GM08714 (cell line): ENCODE measurements around the gene TMEM186.
A peak's percentile ranks its signal among the peaks of the same experiment; 100 is the strongest.
"Not testable (repeated sequence)": the region's sequence is repeated elsewhere in the genome, so short reads cannot be mapped to it uniquely, and the experiment has no call there.

Experiments used
- H3K4me3 ChIP-seq: fragments of 200-500 bp; sonication (Bioruptor generic); 2 replicates; pipeline ENCODE4 v1.5.1; 2014; ENCODE audit warnings: mild to moderate bottlenecking, low read length, inconsistent platforms
- ZNF274 ChIP-seq: IDR thresholded peaks from 2 replicates; pipeline ENCODE4 v1.6.1; 2012; ENCODE audit warnings: mild to moderate bottlenecking, low read depth, low read length

TMEM186 gene

GRCh38 chr16:8798535-8799157 is 1.2 kb upstream of the TMEM186 start:
- no peak for TF ChIP-seq ZNF274
- H3K4me3 ChIP-seq, result peak overlapping the region; percentile 97

DNA sequence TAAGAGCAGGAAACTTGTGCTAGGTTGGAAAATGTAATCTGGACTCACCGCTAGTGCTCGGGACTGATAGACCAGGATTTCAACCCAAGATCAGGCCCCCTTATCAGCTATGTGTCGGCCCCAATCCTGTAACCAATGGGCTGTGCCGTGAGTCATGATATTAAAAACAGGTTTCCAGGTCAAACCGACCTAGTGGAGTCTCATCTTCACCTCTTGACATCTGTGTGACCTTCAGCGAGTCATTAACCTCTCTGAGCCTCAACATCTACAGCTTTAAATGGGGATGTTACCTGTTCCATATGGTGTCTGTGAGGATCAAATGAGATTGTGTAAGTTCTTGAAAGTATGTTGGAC is 712 bp upstream of the TMEM186 start:
- no peak for TF ChIP-seq ZNF274
- H3K4me3 ChIP-seq, result peak overlapping the region; percentile 97

DNA sequence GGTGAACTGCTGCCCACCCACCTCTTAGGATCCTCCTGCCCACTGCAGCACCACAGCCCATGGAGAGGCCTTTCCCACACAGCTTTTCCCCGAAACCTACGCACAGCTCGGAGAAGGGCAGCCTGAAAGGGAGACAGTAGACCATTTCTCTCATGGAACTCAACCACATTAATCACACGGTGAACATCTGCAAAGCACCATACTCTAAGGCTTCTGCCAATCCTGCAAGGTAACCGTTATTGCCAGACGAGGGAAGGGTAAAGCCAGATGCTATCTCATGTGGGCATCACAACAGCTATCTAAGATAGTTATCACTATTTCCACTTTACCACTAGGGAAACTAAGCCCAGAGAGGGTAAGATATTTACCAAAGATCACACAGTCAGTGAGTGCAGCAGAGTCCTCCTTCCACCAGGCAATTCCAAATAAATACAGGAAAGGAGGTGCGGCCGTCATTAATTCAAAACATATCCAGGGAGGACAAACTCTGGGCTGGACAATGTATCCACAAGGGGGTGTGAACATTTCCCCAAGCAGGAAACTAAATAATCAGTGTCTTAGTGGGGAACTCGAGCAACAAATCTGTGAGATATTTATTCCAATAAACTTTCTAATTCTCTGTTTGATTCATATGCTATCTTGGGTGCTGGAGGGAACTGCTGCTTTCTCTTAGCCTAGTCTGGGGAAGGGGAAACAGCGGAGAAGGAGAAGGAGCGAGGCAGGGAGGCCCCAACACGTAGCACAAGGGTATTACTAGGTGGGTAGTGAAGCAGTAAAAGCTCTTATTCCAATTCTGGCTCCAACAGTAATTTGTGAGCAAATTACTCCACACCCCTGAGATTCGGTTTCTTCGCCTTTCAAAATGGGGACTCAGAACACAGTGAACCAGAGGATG is 723 bp downstream of the TMEM186 start:
- no peak for TF ChIP-seq ZNF274
- H3K4me3 ChIP-seq, result peak overlapping the region; percentile 97

GRCh38 chr16:8795818-8796217 is 1.6 kb downstream of the TMEM186 start:
- H3K4me3 ChIP-seq, result no peak overlapping the region
- TF ChIP-seq ZNF274, result no peak

- no peak overlapping the region for H3K4me3 ChIP-seq
- no peak for TF ChIP-seq ZNF274
These were observed 2.3 kb downstream of the TMEM186 start for GRCh38 chr16:8795091-8795490.

GRCh38 chr16:8788578-8789172 is 8.8 kb downstream of the TMEM186 start:
- TF ChIP-seq ZNF274, result no peak
- H3K4me3 ChIP-seq, result no peak overlapping the region

GRCh38 chr16:8786316-8786715 is 11.1 kb downstream of the TMEM186 start:
- H3K4me3 ChIP-seq, result not testable (repeated sequence)

GRCh38 chr16:8785408-8785807 is 12.0 kb downstream of the TMEM186 start:
- no peak overlapping the region for H3K4me3 ChIP-seq
- no peak for TF ChIP-seq ZNF274

DNA sequence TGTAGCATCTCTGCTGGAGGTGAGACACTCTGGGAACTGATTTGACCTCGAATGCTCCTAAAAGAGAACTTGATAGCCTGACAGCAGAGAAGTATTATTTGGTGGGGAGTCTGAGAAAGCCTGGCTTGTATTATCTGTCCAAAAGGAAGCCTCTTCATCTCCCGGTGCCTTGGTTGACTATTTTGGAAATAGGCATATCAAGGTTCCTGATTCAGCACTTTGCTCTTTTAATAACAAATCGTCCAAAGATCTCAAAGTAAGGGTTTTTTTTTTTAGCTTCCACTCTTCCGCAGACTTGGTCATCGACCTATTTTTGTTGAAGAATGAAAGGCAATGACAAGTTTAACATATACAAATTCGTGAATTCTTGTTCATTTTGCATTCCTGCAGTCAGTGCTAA is 14.8 kb downstream of the TMEM186 start:
- no peak overlapping the region for H3K4me3 ChIP-seq
- TF ChIP-seq ZNF274, result no peak

DNA sequence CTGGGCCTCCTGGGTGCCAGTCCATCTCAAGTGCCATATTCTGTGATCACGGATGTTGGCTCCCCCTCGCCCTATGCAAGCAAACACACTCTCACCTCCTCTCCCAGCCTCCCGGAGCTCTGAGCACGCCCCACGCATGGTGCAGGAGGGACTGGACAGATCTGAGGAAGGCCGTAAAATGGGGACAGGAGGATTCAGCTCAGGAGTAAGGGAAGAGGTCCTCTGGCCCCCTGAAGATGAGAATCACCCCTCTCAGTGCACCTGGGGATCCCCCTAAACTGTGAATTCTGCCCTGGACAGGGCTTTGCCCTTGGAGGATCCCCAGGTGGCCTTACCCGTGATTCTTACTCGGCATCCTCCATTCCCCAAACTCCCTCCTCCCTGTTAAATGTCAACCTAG is 15.6 kb downstream of the TMEM186 start:
- TF ChIP-seq ZNF274, result no peak
- no peak overlapping the region for H3K4me3 ChIP-seq

DNA sequence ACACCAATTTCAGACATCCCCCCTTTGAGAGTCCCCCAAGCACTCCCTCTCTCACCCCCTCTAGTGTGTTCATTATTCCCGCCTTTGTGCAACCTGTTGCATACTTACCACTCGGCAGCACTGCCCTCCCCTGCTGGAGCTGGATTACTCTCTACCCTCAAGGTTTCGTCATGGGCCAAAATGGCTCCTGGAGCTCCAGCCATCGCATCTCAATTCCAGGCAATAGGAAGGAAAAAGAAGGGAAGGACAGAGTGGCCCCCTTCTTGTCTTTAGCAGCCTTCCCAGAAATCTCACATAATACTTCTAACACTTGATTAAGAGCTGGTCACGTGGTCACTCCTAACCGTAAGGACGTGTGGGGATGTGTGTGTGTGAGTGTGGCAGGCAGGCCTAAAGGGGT is 20.2 kb downstream of the TMEM186 start:
- H3K4me3 ChIP-seq, result no peak overlapping the region
- TF ChIP-seq ZNF274, result no peak

- H3K4me3 ChIP-seq, result no peak overlapping the region
- no peak for TF ChIP-seq ZNF274
These were observed 21.3 kb downstream of the TMEM186 start for GRCh38 chr16:8776129-8776584.

DNA sequence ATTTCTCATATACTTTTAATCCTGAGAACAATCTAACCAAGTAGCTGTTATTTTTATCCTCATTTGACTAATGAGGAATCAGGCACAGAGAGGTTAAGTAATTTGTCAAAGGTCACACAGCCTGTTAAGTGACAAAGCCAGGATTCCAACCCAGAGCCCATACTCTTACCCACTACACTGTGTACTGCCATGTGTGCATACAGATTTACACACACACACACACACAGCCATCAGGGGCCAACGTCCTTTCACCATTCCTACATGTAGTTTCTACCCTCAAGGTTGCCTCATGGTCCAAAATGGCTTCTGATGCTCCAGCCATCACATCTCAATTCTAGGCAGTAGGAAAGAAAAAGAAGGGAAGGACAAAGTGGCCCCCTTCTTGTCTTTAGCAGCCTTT is 22.1 kb downstream of the TMEM186 start:
- no peak for TF ChIP-seq ZNF274
- H3K4me3 ChIP-seq, result no peak overlapping the region

DNA sequence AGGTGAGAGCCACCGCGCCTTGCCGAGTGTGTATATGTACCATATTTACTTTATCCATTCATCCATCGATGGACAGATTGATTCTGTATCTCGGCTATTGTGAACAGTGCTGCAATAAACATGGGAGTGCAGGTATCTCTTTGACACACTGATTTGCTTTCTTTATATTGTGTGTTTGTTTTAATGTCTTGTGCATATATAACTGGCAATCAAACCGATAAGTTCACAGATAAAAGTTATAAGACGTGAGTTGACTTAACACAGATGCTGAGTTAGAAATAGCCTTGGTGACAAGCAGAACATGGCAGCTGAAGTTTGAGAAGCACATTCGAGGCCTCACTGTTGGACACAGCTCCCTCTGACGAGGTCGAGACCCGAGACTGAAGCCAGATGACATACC is 23.2 kb downstream of the TMEM186 start:
- TF ChIP-seq ZNF274, result no peak
- H3K4me3 ChIP-seq, result no peak overlapping the region

- H3K4me3 ChIP-seq, result no peak overlapping the region
- TF ChIP-seq ZNF274, result no peak
These were observed 23.9 kb downstream of the TMEM186 start for GRCh38 chr16:8773537-8773936.

GRCh38 chr16:8768692-8769091 is 28.7 kb downstream of the TMEM186 start:
- no peak overlapping the region for H3K4me3 ChIP-seq
- TF ChIP-seq ZNF274, result no peak
